WTC11 (cell line): ENCODE measurements around the gene CISH.

Experiments
- ATF2 ChIP-seq: sonication (generic); formaldehyde crosslinking; IDR thresholded peaks from 2 replicates; pipeline ENCODE4 v1.8.1; 2022; ENCODE audit warnings: low read depth, missing genetic modification reagents, borderline replicate concordance
- CTCF ChIP-seq: fragments of 200-600 bp; IDR thresholded peaks from 2 replicates; pipeline ENCODE4 v1.8.0; 2022; ENCODE audit warnings: antibody characterized with exemption
- E2F4 ChIP-seq: sonication (generic); formaldehyde crosslinking; IDR thresholded peaks from 2 replicates; pipeline ENCODE4 v1.8.1; 2022; ENCODE audit warnings: low read depth, mild to moderate bottlenecking, moderate library complexity, missing genetic modification reagents, borderline replicate concordance
- ETV6 ChIP-seq: sonication (generic); formaldehyde crosslinking; IDR thresholded peaks from 2 replicates; pipeline ENCODE4 v1.8.1; 2022; ENCODE audit warnings: mild to moderate bottlenecking, missing genetic modification reagents
- JUN ChIP-seq: sonication (generic); formaldehyde crosslinking; IDR thresholded peaks from 2 replicates; pipeline ENCODE4 v1.8.0; 2023; ENCODE audit warnings: mild to moderate bottlenecking, missing genetic modification reagents
- USF2 ChIP-seq: sonication (generic); formaldehyde crosslinking; IDR thresholded peaks from 2 replicates; pipeline ENCODE4 v1.8.1; 2023; ENCODE audit warnings: mild to moderate bottlenecking, missing genetic modification reagents, moderate library complexity
- ZNF416 ChIP-seq: fragments of 250-450 bp; sonication (Bioruptor Pico); IDR thresholded peaks from 2 replicates; pipeline ENCODE4 v1.9.0; 2021; ENCODE audit warnings: mild to moderate bottlenecking, inconsistent platforms

- TF ChIP-seq ZNF416 (CRISPR knock-in tag) (no peak), CTCF (no peak), E2F4 (CRISPR knock-in tag) (no peak), JUN (no peak), ETV6 (CRISPR knock-in tag) (no peak), ATF2 (no peak), USF2 (CRISPR knock-in tag) (no peak)
Measured at GRCh38 chr3:50603261-50604109, 8.1 kb downstream of the CISH start.
